ENCODE results near the gene ZFAND3.

The ZFAND3 gene

DNA sequence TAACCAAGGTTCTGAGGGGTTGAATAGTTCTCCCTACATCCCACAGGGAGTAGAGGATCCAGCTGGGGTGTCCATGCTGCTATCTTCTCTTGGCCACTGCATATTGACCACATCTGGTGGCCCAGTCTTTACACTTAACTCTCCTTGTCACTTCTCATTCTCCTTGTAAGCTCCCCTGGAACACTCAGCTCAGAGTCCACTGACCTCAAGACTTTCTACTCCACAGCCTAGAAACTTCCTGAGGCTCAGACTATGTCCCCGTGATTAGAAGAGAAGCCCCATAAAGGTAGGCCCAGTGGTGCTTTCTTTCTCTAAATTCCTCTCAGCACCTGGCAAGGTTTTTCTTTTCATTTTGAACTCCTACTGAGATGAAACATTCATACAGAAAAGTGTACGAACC lies 13.3 kb upstream of the ZFAND3 start:
- no peak for DNase-seq (ENCODE audit: low read depth)
- H3K4me3 ChIP-seq (ENCODE audit: low read length), result no peak overlapping the region
- TF ChIP-seq, protein P1, sequence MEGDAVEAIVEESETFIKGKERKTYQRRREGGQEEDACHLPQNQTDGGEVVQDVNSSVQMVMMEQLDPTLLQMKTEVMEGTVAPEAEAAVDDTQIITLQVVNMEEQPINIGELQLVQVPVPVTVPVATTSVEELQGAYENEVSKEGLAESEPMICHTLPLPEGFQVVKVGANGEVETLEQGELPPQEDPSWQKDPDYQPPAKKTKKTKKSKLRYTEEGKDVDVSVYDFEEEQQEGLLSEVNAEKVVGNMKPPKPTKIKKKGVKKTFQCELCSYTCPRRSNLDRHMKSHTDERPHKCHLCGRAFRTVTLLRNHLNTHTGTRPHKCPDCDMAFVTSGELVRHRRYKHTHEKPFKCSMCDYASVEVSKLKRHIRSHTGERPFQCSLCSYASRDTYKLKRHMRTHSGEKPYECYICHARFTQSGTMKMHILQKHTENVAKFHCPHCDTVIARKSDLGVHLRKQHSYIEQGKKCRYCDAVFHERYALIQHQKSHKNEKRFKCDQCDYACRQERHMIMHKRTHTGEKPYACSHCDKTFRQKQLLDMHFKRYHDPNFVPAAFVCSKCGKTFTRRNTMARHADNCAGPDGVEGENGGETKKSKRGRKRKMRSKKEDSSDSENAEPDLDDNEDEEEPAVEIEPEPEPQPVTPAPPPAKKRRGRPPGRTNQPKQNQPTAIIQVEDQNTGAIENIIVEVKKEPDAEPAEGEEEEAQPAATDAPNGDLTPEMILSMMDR (conservative IDR thresholded peaks at IDR 0.05; ENCODE audit: low read depth, low read length), result no peak

- TF ChIP-seq, protein P1 (conservative IDR thresholded peaks at IDR 0.05; ENCODE audit: low read depth, low read length), result peak; percentile 12
- no peak overlapping the region for H3K4me3 ChIP-seq (ENCODE audit: low read length)
- DNase-seq (ENCODE audit: low read depth), result no peak
Measured at GRCh38 chr6:37807656-37808055, 11.9 kb upstream of the ZFAND3 start.

DNA sequence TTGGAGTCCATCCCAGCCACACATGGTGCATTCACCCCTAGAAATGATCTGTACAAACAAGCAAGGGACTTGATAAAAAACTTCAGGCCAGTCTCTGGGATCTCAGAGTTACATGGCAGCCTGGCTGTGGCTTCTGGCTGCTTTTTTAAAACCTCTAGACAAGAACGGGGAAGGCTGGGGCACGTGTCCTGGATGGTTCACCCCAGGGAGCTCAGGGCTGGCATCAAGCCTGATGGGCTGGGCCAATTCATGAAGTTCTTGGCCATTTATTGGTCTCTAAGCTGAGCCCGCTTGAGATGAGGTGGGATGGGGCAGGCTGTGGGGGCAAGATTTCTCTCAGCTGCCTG lies 10.4 kb upstream of the ZFAND3 start:
- no peak overlapping the region for H3K4me3 ChIP-seq (ENCODE audit: low read length)
- no peak for DNase-seq (ENCODE audit: low read depth)
- TF ChIP-seq, protein P1 (conservative IDR thresholded peaks at IDR 0.05; ENCODE audit: low read depth, low read length), result no peak

GRCh38 chr6:37812841-37813240 lies 6.7 kb upstream of the ZFAND3 start:
- no peak overlapping the region for H3K4me3 ChIP-seq (ENCODE audit: low read length)
- no peak for DNase-seq (ENCODE audit: low read depth)
- TF ChIP-seq, protein P1 (conservative IDR thresholded peaks at IDR 0.05; ENCODE audit: low read depth, low read length), result no peak

- DNase-seq (ENCODE audit: low read depth), result no peak
- no peak overlapping the region for H3K4me3 ChIP-seq (ENCODE audit: low read length)
- TF ChIP-seq, protein P1 (conservative IDR thresholded peaks at IDR 0.05; ENCODE audit: low read depth, low read length), result no peak
Measured at GRCh38 chr6:37814374-37814773, 5.2 kb upstream of the ZFAND3 start.

DNA sequence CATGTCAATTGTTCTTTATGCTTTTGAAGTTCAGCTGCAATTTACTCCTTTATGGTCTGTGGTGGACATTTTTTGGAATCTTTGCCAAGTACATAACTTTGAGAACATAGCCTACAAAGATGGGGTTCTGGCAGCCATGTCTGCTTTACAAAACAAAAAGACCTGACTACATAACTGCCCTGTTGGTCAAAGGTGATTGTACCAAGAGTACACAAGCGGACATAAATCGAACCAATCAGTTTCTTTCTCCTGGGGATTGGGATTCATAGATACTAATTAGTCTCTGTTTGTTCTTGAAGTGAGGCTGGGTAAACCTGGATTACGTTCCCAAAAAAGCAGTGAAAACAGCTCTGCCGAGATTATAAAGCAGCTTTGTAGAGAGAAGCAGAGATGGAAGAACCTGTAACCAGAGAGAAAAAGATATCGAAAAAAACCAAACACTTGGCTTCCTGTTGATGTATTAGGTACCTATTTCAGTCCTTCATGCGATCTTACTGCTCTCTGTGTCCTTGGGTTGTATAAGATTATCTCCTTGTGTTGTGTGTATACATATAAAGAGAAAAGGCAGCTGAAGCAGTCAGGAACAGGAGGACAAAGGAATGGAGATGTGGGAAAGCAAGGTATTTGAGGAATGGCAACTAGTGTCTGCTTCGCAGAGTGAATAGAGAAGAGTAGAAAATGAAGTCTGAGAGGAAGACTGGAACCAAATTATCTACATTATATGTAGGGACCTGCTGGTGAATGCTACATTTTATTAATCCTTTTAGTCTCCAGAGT lies 2.7 kb upstream of the ZFAND3 start:
- TF ChIP-seq, protein P1 (conservative IDR thresholded peaks at IDR 0.05; ENCODE audit: low read depth, low read length), result no peak
- H3K4me3 ChIP-seq (ENCODE audit: low read length), result no peak overlapping the region
- DNase-seq (ENCODE audit: low read depth), result no peak

DNA sequence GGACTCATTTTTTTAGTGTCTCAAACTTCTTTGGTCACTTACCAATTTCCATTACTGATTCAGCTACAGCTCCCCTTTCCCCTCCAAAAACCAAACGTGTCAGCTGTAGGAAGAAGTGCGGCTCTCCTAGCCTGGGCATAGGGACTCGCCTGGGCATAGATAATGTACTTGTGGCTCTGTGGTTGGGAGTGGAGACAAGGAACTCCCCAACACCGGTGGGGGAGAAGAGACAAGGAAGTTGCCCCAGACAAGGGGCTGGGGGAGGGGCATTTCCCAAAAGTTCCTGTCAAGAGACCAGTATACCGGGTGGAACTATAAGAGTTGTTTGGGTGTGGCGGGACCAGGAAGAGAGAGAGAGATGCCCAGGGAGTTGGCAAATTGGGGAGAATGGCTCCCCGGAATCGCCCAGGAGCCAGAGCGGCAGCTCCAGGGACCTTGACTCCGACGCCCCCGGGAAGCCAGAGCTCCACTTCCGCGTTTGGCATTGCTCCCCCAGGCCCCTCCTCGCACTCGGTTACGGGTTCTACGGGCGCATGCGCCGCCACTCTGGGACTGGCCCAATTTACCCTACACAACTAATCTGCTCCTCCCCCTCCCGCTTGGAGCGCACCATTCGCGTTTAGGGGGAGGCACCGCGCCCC lies 871 bp upstream of the ZFAND3 start:
- TF ChIP-seq, protein P1 (conservative IDR thresholded peaks at IDR 0.05; ENCODE audit: low read depth, low read length), result no peak
- H3K4me3 ChIP-seq (ENCODE audit: low read length), result peak overlapping the region; percentile 93
- peak; percentile 79 for DNase-seq (ENCODE audit: low read depth)

Measured in retinal pigment epithelial cell (primary cell).